Fibroblast of villous mesenchyme (primary cell): Measurements from ENCODE around the gene BLID. TPM values are rescaled to one million over a fixed set of nuclear protein-coding genes. Genes with fewer than 3 reads are reported as not detected.

ENCODE experiments used
- DNase-seq: peaks from one replicate; pipeline ENCODE4 v3.0.0-alpha.2; 2010; ENCODE audit warnings: low read depth
- H3K4me3 ChIP-seq: 2 replicates; pipeline ENCODE4 v1.5.1; 2011; ENCODE audit warnings: low read depth, mild to moderate bottlenecking, low read length
- total RNA-seq: library from RNA; depleted of rRNA; stranded (reverse); fragments of >200 nt; gene quantifications from 2 replicates; pipeline ENCODE4 v1.2.3, GENCODE V29; 2012
- TF ChIP-seq, protein P1 (sequence below): IDR thresholded peaks from 2 replicates; pipeline ENCODE4 v1.5.1; 2012; ENCODE audit warnings: low read depth, mild to moderate bottlenecking, low read length; ENCODE audit not compliant: insufficient read depth

Gene BLID
- total RNA-seq, 1 donor = 6.0 TPM

- TF ChIP-seq, protein P1, sequence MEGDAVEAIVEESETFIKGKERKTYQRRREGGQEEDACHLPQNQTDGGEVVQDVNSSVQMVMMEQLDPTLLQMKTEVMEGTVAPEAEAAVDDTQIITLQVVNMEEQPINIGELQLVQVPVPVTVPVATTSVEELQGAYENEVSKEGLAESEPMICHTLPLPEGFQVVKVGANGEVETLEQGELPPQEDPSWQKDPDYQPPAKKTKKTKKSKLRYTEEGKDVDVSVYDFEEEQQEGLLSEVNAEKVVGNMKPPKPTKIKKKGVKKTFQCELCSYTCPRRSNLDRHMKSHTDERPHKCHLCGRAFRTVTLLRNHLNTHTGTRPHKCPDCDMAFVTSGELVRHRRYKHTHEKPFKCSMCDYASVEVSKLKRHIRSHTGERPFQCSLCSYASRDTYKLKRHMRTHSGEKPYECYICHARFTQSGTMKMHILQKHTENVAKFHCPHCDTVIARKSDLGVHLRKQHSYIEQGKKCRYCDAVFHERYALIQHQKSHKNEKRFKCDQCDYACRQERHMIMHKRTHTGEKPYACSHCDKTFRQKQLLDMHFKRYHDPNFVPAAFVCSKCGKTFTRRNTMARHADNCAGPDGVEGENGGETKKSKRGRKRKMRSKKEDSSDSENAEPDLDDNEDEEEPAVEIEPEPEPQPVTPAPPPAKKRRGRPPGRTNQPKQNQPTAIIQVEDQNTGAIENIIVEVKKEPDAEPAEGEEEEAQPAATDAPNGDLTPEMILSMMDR = no peak
- H3K4me3 ChIP-seq = no peak overlapping the region
- no peak for DNase-seq
Measured at GRCh38 chr11:122103321-122103720, 12.7 kb downstream of the BLID start.

DNA sequence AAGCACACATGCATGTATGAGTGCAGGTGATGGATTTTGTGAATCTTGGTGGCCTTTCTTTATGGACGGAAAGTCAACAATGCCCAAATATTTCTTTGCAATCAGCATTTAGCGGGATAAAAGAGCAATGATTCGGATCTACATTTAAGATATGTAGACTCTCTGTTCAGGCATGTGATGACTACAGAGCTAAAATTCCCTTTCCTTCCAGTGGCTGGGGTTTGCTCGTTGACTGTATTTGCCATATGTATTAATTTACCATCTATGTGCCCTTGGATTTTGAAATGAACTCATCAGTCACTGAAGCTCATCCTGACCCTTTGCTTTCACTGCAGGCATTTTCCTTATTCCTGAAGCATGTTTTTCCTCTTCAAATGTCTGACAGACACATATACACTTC is 13.6 kb downstream of the BLID start:
- no peak overlapping the region for H3K4me3 ChIP-seq

DNA sequence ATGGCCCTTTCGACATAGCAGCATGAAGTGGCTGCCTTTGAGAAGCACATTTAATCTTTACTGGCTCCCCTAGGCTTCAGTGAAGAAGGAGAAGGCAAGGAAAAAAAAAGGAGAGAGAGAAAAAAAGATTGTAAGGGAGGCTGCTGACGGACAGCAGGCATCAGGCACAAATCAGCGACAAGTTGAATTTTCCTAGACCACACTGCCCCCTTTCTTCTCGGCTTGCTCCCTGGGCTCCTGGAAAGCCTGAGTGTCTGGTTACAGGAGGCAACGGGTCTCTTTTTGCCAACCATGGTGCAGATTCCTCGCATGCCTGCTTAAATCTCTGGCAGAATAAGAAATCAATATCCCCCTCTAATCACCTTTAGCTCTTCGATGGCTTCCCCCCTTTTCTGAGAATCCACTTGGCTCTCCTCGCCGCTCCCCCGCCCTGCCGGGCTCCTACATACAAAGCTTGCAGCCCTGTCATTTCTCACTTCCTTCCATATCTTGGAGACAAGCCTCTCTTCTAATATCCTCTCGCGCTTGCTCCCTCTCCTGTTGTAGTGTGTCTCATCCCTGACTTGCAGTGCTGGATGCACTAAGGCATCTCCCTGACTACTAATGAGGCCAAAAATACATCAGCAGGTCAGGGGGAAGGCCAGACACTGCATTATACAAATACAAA is 14.3 kb downstream of the BLID start:
- peak overlapping the region; percentile 69 for H3K4me3 ChIP-seq
- DNase-seq = peak; percentile 86
- TF ChIP-seq, protein P1 = peak; percentile 64

More for the DNA sequence above, 13.6 kb downstream of the BLID start:
- TF ChIP-seq, protein P1 = no peak
- no peak for DNase-seq

DNA sequence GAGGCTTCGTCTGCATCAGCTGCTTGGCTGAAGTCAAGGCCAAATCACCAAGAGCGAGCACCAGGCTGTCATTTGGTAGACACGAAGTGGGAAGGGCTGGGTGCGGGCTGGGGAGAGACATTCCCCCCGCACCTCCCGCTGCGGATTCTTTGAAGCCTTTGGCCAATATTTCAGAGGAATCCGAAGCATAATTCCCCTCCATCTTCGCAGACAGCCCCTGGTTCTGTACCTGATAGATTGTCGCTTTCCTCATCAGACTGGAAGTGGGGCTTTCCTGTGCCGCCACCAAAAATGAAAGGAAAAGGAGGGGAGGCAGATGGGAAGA is 15.3 kb downstream of the BLID start:
- no peak for DNase-seq
- H3K4me3 ChIP-seq = peak overlapping the region; percentile 69
- TF ChIP-seq, protein P1 = no peak

DNA sequence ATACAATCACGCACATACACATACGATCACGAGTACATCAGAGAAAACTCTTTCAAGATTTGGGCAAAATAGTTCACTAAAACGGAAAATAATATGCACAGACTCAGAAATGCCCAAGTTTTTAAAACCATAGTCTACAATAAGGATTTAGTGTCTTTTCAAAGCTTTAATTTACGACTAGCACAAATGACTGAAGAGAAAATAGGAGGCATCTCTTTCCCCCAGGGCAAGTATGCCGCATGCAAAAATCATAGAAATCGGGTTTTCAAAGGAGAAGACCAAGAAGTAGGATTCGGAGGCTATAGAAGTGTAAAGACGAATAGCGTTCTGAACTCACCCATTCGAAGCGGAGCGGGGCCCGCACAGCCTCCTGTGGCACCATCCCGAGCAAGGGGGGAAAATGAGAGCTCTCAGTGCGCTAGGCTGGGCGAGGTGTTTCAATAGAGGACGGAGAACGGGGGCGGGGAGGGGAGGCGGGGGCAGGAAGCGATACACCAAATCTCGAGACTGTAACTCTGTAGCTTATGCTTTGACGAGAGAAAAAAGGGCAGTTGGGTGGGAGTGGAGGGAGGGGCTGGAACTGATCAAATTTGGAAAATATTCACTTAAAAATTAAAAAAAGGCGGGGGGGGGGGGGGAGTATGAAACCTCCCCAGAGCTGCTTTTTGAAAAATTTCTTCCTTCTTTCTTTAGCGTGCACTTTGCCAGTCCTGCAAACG is 15.8 kb downstream of the BLID start:
- peak overlapping the region; percentile 69 for H3K4me3 ChIP-seq
- TF ChIP-seq, protein P1 = no peak

DNA sequence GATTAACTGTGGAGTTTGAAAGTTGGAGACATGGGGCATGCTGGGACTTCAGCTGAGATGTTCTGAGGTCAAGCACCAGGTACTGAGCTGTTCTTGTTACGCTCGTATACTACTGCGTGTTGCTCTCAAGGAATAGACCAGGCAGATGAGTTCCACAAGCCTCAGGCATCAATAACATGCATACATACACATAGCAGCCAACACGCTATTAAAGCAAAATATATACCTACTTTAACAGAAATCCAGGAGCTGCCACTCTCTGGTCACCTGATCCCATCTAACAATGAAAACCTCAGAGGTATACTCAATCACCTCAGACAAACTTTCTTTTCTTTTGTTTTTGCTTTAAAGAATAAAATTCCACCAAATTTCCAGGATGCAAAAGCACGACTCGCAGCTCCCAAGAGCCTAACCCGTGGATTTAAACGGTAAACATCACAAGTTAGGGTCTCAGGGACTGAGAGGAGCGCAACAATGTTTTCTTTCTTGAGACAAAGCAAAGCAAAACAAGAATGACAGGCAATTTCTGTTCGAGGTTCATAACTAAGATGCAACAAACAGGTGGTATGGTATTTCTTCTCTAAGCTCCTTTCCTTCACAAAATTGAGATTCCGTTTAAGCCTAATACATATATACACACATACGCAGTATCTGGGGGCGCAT is 16.5 kb downstream of the BLID start:
- H3K4me3 ChIP-seq = peak overlapping the region; percentile 69
- DNase-seq = peak; percentile 59
- TF ChIP-seq, protein P1 = no peak

More for the DNA sequence above, 15.8 kb downstream of the BLID start:
- DNase-seq = peak; percentile 76
